GM23338 (cell line): Measurements from ENCODE around the gene MOB3B. TPM values are rescaled to one million over a fixed set of nuclear protein-coding genes. Genes with fewer than 3 reads are reported as not detected.

Experiments used
- ATAC-seq: fragments of 200-7000 bp; cut with Tn5 transposase; 3 replicates; pipeline ENCODE4 v1.9.1; 2020
- DNase-seq: peaks from one replicate; pipeline ENCODE4 v3.0.0-alpha.2; 2015; ENCODE audit warnings: low spot score
- H2AFZ ChIP-seq: fragments of 200-600 bp; sonication (generic); 2 replicates; pipeline ENCODE4 v1.8.0; 2016; ENCODE audit warnings: antibody characterized with exemption, mild to moderate bottlenecking, moderate library complexity
- H3F3A ChIP-seq: fragments of 200-600 bp; sonication (generic); replicated peaks from 2 replicates; pipeline ENCODE4 v1.8.0; 2017; ENCODE audit warnings: antibody characterized with exemption, mixed run types, low read depth
- H3K27ac ChIP-seq: fragments of 200-600 bp; sonication (generic); 2 replicates; pipeline ENCODE4 v1.6.1; 2016; ENCODE audit warnings: low read depth
- H3K27me3 ChIP-seq: fragments of 200-600 bp; sonication (generic); 2 replicates; pipeline ENCODE4 v1.8.0; 2016; ENCODE audit warnings: mild to moderate bottlenecking, mixed run types, moderate library complexity; ENCODE audit not compliant: insufficient read depth
- H3K36me3 ChIP-seq: fragments of 200-600 bp; sonication (generic); 2 replicates; pipeline ENCODE4 v1.8.0; 2016; ENCODE audit warnings: mild to moderate bottlenecking; ENCODE audit not compliant: insufficient read depth
- H3K4me1 ChIP-seq: fragments of 200-600 bp; sonication (generic); 2 replicates; pipeline ENCODE4 v1.8.0; 2016; ENCODE audit warnings: mild to moderate bottlenecking, moderate library complexity; ENCODE audit not compliant: insufficient read depth
- H3K4me2 ChIP-seq: fragments of 200-600 bp; sonication (generic); 2 replicates; pipeline ENCODE4 v1.7.1; 2017; ENCODE audit warnings: mixed run types
- H3K4me3 ChIP-seq: fragments of 200-600 bp; sonication (generic); 2 replicates; pipeline ENCODE4 v1.6.1; 2016; ENCODE audit warnings: mixed run types
- H3K79me2 ChIP-seq: fragments of 200-600 bp; sonication (generic); replicated peaks from 2 replicates; pipeline ENCODE4 v1.8.0; 2017; ENCODE audit warnings: mild to moderate bottlenecking; ENCODE audit not compliant: insufficient read depth
- H3K9me2 ChIP-seq: fragments of 200-600 bp; sonication (generic); 2 replicates; pipeline ENCODE4 v1.8.0; 2017; ENCODE audit not compliant: insufficient read depth
- H4K20me1 ChIP-seq: fragments of 200-600 bp; sonication (generic); replicated peaks from 2 replicates; pipeline ENCODE4 v1.8.0; 2017; ENCODE audit warnings: mild to moderate bottlenecking; ENCODE audit not compliant: insufficient read depth
- H3K27ac Mint-ChIP-seq: 2 replicates; pipeline ENCODE4 v1.8.0; 2020; ENCODE audit warnings: inconsistent platforms, mild to moderate bottlenecking, moderate library complexity, mixed read lengths
- H3K27me3 Mint-ChIP-seq: 3 replicates; pipeline ENCODE4 v1.8.0; 2022; ENCODE audit warnings: low read depth, mild to moderate bottlenecking, moderate library complexity, mixed read lengths, inconsistent platforms; ENCODE audit not compliant: insufficient read depth, poor library complexity
- H3K36me3 Mint-ChIP-seq: 3 replicates; pipeline ENCODE4 v1.8.0; 2021; ENCODE audit warnings: low read depth, mild to moderate bottlenecking, inconsistent platforms, moderate library complexity, mixed read lengths
- H3K4me1 Mint-ChIP-seq: 3 replicates; pipeline ENCODE4 v1.8.0; 2020; ENCODE audit warnings: mild to moderate bottlenecking, inconsistent platforms, mixed read lengths
- H3K4me3 Mint-ChIP-seq: 3 replicates; pipeline ENCODE4 v1.8.0; 2021; ENCODE audit warnings: moderate library complexity, mild to moderate bottlenecking, inconsistent platforms, mixed read lengths
- H3K9me3 Mint-ChIP-seq: 3 replicates; pipeline ENCODE4 v1.8.0; 2020; ENCODE audit warnings: moderate library complexity, mild to moderate bottlenecking, inconsistent platforms, mixed read lengths
- EZH2 ChIP-seq: fragments of 200-600 bp; sonication (generic); IDR thresholded peaks from one replicate; pipeline ENCODE4 v1.8.0; 2017; ENCODE audit warnings: antibody characterized with exemption, mild to moderate bottlenecking, low read depth; ENCODE audit not compliant: unreplicated experiment
- EZH2phosphoT487 ChIP-seq: fragments of 200-600 bp; sonication (generic); IDR thresholded peaks from one replicate; pipeline ENCODE4 v1.8.1; 2018; ENCODE audit warnings: antibody characterized with exemption; ENCODE audit not compliant: unreplicated experiment
- JUNB ChIP-seq: IDR thresholded peaks from one replicate; pipeline ENCODE4 v1.6.1; 2016; ENCODE audit warnings: antibody characterized with exemption; ENCODE audit not compliant: unreplicated experiment
- POLR2AphosphoS5 ChIP-seq: IDR thresholded peaks from 2 replicates; pipeline ENCODE4 v1.6.1; 2016; ENCODE audit warnings: antibody characterized with exemption, low read depth
- STAT1 ChIP-seq: IDR thresholded peaks from one replicate; pipeline ENCODE4 v1.6.1; 2016; ENCODE audit warnings: antibody characterized with exemption; ENCODE audit not compliant: unreplicated experiment
- ZNF114 ChIP-seq: fragments of 250-450 bp; sonication (Bioruptor Pico); IDR thresholded peaks from 2 replicates; pipeline ENCODE4 v1.5.0; 2020; ENCODE audit warnings: mild to moderate bottlenecking, moderate library complexity
- ZNF331 ChIP-seq: fragments of 250-450 bp; sonication (Bioruptor Pico); IDR thresholded peaks from 2 replicates; pipeline ENCODE4 v1.5.0; 2020; ENCODE audit warnings: low read depth, mild to moderate bottlenecking, moderate library complexity
- polyA plus RNA-seq: library from polyadenylated mRNA; unstranded; fragments of >200 nt; fragmentation: Nextera tagmentation; extraction: Ambion mirVana; gene quantifications from 2 replicates; pipeline ENCODE4 v1.2.1, GENCODE V29; 2016
- total RNA-seq: library from RNA; depleted of rRNA; stranded (reverse); fragments of >200 nt; shearing (Covaris generic); gene quantifications from 2 replicates; pipeline ENCODE4 v1.2.3, GENCODE V29; 2014
- TF ChIP-seq, protein P1 (sequence below): IDR thresholded peaks from one replicate; pipeline ENCODE4 v1.6.1; 2018; ENCODE audit warnings: antibody characterized with exemption; ENCODE audit not compliant: unreplicated experiment
- TF ChIP-seq, protein P2 (sequence below): fragments of 250-450 bp; sonication (Bioruptor Pico); IDR thresholded peaks from 2 replicates; pipeline ENCODE4 v1.5.0; 2020; ENCODE audit warnings: mild to moderate bottlenecking, moderate library complexity
- TF ChIP-seq, protein P3 (sequence below), 2 experiments: fragments of 200-600 bp in 1 of 2; sonication (generic) in 1 of 2; conservative IDR thresholded peaks; 2 replicates each; pipeline versions ENCODE4 v1.5.1 to v1.6.1; 2016 to 2017; ENCODE audit warnings: antibody characterized with exemption in 2 of 2, low read depth in 2 of 2, mild to moderate bottlenecking in 2 of 2, moderate library complexity in 1 of 2

Gene MOB3B
- total and polyA plus RNA-seq, 2 experiments from 2014 or later, result 7.6 to 12.1 TPM

DNA sequence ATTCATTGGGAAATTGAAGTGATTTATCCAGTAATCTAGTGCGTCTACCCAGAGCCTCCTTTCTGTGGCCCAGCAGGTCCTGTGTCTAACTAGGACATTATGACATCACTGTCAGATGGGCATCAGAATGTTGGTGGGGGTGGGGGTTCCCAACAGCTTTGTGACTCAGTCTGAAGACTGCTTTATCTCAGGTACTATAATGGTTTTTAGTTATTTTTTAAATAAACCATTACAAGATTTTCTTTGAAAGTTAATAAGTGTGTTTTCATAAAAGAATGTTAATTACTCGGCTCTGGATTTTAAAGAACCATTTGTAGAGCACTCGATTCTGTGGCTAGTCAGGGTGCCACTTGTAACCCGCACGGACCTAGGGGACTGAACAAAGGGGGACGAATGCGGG, 232.6 kb downstream of the MOB3B start, which contains the start of gene EQTN (continued):
- TF ChIP-seq, protein P1, sequence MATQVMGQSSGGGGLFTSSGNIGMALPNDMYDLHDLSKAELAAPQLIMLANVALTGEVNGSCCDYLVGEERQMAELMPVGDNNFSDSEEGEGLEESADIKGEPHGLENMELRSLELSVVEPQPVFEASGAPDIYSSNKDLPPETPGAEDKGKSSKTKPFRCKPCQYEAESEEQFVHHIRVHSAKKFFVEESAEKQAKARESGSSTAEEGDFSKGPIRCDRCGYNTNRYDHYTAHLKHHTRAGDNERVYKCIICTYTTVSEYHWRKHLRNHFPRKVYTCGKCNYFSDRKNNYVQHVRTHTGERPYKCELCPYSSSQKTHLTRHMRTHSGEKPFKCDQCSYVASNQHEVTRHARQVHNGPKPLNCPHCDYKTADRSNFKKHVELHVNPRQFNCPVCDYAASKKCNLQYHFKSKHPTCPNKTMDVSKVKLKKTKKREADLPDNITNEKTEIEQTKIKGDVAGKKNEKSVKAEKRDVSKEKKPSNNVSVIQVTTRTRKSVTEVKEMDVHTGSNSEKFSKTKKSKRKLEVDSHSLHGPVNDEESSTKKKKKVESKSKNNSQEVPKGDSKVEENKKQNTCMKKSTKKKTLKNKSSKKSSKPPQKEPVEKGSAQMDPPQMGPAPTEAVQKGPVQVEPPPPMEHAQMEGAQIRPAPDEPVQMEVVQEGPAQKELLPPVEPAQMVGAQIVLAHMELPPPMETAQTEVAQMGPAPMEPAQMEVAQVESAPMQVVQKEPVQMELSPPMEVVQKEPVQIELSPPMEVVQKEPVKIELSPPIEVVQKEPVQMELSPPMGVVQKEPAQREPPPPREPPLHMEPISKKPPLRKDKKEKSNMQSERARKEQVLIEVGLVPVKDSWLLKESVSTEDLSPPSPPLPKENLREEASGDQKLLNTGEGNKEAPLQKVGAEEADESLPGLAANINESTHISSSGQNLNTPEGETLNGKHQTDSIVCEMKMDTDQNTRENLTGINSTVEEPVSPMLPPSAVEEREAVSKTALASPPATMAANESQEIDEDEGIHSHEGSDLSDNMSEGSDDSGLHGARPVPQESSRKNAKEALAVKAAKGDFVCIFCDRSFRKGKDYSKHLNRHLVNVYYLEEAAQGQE, result no peak

DNA sequence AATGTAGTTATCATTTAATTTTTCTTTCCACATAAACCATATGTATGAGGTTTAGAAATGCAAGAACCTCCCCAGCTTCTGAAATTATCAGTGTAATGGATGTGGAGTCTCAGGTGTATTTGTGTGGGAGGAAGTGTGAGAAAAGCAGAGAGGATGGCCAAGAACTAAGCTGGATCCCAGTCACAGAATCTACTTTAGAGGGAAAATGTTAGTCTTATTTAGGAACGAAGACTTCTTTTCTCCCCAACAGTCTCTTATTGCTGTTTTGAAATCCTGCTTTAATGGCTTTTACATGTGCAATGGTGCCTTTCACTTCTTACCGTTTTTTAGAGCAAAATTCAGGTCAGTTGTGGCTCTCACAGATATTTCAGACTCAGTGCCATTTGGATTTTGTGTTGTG, 235.6 kb downstream of the MOB3B start:
- H3K4me3 ChIP-seq, result no peak overlapping the region
- H3K4me1 ChIP-seq, result no peaks in the 10 kb centered on the region
- H3K79me2 ChIP-seq, result no peaks in the 10 kb centered on the region
- H3K36me3 Mint-ChIP-seq, result no peaks in the 10 kb centered on the region
- H3K9me2 ChIP-seq, result peaks cover 7% of the 10 kb centered on the region; the same call in 1 of the 2 replicates
- H3K27me3 Mint-ChIP-seq, result no peaks in the 10 kb centered on the region
- DNase-seq (no peak), ATAC-seq (no peak)
- H4K20me1 ChIP-seq, result no peaks in the 10 kb centered on the region
- no peak overlapping the region for H3K27ac ChIP-seq
- H3K4me3 Mint-ChIP-seq, result no peak overlapping the region
- H3K4me2 ChIP-seq, result no peak overlapping the region
- H3K27me3 ChIP-seq, result no peaks in the 10 kb centered on the region
- H2AFZ ChIP-seq, result no peak overlapping the region
- no peaks in the 10 kb centered on the region for H3F3A ChIP-seq
- H3K27ac Mint-ChIP-seq, result no peak overlapping the region
- no peaks in the 10 kb centered on the region for H3K9me3 Mint-ChIP-seq
- no peaks in the 10 kb centered on the region for H3K36me3 ChIP-seq
- H3K4me1 Mint-ChIP-seq, result peaks cover 3% of the 10 kb centered on the region; the same call in 2 of the 3 replicates
- TF ChIP-seq JUNB, result no peak
- TF ChIP-seq, protein P2, sequence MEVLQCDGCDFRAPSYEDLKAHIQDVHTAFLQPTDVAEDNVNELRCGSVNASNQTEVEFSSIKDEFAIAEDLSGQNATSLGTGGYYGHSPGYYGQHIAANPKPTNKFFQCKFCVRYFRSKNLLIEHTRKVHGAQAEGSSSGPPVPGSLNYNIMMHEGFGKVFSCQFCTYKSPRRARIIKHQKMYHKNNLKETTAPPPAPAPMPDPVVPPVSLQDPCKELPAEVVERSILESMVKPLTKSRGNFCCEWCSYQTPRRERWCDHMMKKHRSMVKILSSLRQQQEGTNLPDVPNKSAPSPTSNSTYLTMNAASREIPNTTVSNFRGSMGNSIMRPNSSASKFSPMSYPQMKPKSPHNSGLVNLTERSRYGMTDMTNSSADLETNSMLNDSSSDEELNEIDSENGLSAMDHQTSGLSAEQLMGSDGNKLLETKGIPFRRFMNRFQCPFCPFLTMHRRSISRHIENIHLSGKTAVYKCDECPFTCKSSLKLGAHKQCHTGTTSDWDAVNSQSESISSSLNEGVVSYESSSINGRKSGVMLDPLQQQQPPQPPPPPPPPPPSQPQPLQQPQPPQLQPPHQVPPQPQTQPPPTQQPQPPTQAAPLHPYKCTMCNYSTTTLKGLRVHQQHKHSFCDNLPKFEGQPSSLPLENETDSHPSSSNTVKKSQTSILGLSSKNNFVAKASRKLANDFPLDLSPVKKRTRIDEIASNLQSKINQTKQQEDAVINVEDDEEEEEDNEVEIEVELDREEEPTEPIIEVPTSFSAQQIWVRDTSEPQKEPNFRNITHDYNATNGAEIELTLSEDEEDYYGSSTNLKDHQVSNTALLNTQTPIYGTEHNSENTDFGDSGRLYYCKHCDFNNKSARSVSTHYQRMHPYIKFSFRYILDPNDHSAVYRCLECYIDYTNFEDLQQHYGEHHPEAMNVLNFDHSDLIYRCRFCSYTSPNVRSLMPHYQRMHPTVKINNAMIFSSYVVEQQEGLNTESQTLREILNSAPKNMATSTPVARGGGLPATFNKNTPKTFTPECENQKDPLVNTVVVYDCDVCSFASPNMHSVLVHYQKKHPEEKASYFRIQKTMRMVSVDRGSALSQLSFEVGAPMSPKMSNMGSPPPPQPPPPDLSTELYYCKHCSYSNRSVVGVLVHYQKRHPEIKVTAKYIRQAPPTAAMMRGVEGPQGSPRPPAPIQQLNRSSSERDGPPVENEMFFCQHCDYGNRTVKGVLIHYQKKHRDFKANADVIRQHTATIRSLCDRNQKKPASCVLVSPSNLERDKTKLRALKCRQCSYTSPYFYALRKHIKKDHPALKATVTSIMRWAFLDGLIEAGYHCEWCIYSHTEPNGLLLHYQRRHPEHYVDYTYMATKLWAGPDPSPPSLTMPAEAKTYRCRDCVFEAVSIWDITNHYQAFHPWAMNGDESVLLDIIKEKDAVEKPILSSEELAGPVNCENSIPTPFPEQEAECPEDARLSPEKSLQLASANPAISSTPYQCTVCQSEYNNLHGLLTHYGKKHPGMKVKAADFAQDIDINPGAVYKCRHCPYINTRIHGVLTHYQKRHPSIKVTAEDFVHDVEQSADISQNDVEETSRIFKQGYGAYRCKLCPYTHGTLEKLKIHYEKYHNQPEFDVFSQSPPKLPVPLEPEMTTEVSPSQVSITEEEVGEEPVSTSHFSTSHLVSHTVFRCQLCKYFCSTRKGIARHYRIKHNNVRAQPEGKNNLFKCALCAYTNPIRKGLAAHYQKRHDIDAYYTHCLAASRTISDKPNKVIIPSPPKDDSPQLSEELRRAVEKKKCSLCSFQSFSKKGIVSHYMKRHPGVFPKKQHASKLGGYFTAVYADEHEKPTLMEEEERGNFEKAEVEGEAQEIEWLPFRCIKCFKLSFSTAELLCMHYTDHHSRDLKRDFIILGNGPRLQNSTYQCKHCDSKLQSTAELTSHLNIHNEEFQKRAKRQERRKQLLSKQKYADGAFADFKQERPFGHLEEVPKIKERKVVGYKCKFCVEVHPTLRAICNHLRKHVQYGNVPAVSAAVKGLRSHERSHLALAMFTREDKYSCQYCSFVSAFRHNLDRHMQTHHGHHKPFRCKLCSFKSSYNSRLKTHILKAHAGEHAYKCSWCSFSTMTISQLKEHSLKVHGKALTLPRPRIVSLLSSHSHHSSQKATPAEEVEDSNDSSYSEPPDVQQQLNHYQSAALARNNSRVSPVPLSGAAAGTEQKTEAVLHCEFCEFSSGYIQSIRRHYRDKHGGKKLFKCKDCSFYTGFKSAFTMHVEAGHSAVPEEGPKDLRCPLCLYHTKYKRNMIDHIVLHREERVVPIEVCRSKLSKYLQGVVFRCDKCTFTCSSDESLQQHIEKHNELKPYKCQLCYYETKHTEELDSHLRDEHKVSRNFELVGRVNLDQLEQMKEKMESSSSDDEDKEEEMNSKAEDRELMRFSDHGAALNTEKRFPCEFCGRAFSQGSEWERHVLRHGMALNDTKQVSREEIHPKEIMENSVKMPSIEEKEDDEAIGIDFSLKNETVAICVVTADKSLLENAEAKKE (CRISPR knock-in tag), result no peak
- no peak for TF ChIP-seq ZNF331 (CRISPR knock-in tag)
- TF ChIP-seq EZH2, result no peak
- TF ChIP-seq STAT1, result no peak
- TF ChIP-seq POLR2AphosphoS5, result no peak
- TF ChIP-seq, protein P3, sequence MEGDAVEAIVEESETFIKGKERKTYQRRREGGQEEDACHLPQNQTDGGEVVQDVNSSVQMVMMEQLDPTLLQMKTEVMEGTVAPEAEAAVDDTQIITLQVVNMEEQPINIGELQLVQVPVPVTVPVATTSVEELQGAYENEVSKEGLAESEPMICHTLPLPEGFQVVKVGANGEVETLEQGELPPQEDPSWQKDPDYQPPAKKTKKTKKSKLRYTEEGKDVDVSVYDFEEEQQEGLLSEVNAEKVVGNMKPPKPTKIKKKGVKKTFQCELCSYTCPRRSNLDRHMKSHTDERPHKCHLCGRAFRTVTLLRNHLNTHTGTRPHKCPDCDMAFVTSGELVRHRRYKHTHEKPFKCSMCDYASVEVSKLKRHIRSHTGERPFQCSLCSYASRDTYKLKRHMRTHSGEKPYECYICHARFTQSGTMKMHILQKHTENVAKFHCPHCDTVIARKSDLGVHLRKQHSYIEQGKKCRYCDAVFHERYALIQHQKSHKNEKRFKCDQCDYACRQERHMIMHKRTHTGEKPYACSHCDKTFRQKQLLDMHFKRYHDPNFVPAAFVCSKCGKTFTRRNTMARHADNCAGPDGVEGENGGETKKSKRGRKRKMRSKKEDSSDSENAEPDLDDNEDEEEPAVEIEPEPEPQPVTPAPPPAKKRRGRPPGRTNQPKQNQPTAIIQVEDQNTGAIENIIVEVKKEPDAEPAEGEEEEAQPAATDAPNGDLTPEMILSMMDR (conservative IDR thresholded peaks at IDR 0.05; ENCODE audit: low read depth in 2 of 2), result no peak
- TF ChIP-seq EZH2phosphoT487, result no peak
- TF ChIP-seq ZNF114 (CRISPR knock-in tag), result no peak
- TF ChIP-seq, protein P1, result no peak
